Neural cell (in vitro differentiated cells): Measurements from ENCODE around the gene HSF5. TPM values are rescaled to one million over a fixed set of nuclear protein-coding genes. Genes with fewer than 3 reads are reported as not detected.

Experiments
- H2AFZ ChIP-seq: fragments of 200-600, 300-800 bp; sonication (generic), shearing (Covaris generic); 2 replicates; pipeline ENCODE4 v1.6.0; 2014; ENCODE audit warnings: low read depth, mild to moderate bottlenecking, antibody characterized with exemption, low read length, moderate library complexity
- H3F3A ChIP-seq: fragments of 200-600 bp; shearing (Covaris generic); 2 replicates; pipeline ENCODE4 v1.6.1; 2016; ENCODE audit warnings: mild to moderate bottlenecking, moderate library complexity, mixed read lengths, antibody characterized with exemption, low read length; ENCODE audit not compliant: insufficient read depth, poor library complexity, severe bottlenecking
- H3K27ac ChIP-seq: fragments of 200-600, 300-800 bp; sonication (generic), shearing (Covaris generic); 2 replicates; pipeline ENCODE4 v1.5.1; 2014; ENCODE audit warnings: mild to moderate bottlenecking, low read length, moderate library complexity
- H3K27me3 ChIP-seq: fragments of 300-800, 200-600 bp; sonication (generic), shearing (Covaris generic); 2 replicates; pipeline ENCODE4 v1.6.0; 2014; ENCODE audit warnings: mild to moderate bottlenecking, low read depth, low read length, moderate library complexity; ENCODE audit not compliant: insufficient read depth
- H3K36me3 ChIP-seq: fragments of 300-800, 200-600 bp; sonication (generic), shearing (Covaris generic); 2 replicates; pipeline ENCODE4 v1.5.1; 2014; ENCODE audit warnings: mild to moderate bottlenecking, antibody characterized with exemption, low read length, moderate library complexity; ENCODE audit not compliant: insufficient read depth
- H3K4me2 ChIP-seq: fragments of 300-800, 200-600 bp; sonication (generic), shearing (Covaris generic); 2 replicates; pipeline ENCODE4 v1.6.0; 2014; ENCODE audit warnings: mild to moderate bottlenecking, low read length
- H3K4me3 ChIP-seq: fragments of 300-800, 200-600 bp; sonication (generic), shearing (Covaris generic); 2 replicates; pipeline ENCODE4 v1.5.1; 2014; ENCODE audit warnings: mild to moderate bottlenecking, low read length, moderate library complexity
- H3K79me2 ChIP-seq: fragments of 200-600 bp; shearing (Covaris generic); replicated peaks from 2 replicates; pipeline ENCODE4 v1.6.0; 2014; ENCODE audit warnings: mild to moderate bottlenecking, low read length, moderate library complexity; ENCODE audit not compliant: insufficient read depth
- H3K9ac ChIP-seq: fragments of 300-800, 200-600 bp; sonication (generic), shearing (Covaris generic); 2 replicates; pipeline ENCODE4 v1.6.1; 2016; ENCODE audit warnings: mild to moderate bottlenecking, low read length, mixed read lengths
- H3K9me2 ChIP-seq: fragments of 200-600 bp; shearing (Covaris generic); 2 replicates; pipeline ENCODE4 v1.6.1; 2016; ENCODE audit warnings: mild to moderate bottlenecking, low read length, mixed read lengths; ENCODE audit not compliant: insufficient read depth
- H3K9me3 ChIP-seq: fragments of 200-600, 300-800 bp; sonication (generic), shearing (Covaris generic); 2 replicates; pipeline ENCODE4 v1.6.1; 2016; ENCODE audit warnings: mild to moderate bottlenecking, mixed run types, low read length, moderate library complexity, mixed read lengths
- H4K20me1 ChIP-seq: fragments of 200-600 bp; shearing (Covaris generic); 2 replicates; pipeline ENCODE4 v1.6.1; 2016; ENCODE audit warnings: mild to moderate bottlenecking, mixed run types; ENCODE audit not compliant: insufficient read depth
- EP300 ChIP-seq: fragments of 450-650 bp; conservative IDR thresholded peaks from 2 replicates; pipeline ENCODE4 v1.6.1; 2014; ENCODE audit warnings: antibody characterized with exemption, mild to moderate bottlenecking, moderate library complexity; ENCODE audit not compliant: poor library complexity, severe bottlenecking
- EZH2 ChIP-seq: fragments of 200-600, 300-800 bp; shearing (Covaris generic), sonication (generic); IDR thresholded peaks from 2 replicates; pipeline ENCODE4 v1.6.1; 2014; ENCODE audit warnings: antibody characterized with exemption, low read length, borderline replicate concordance, mild to moderate bottlenecking; ENCODE audit not compliant: insufficient read depth, poor library complexity, severe bottlenecking
- MXI1 ChIP-seq: fragments of 450-650 bp; conservative IDR thresholded peaks from 2 replicates; pipeline ENCODE4 v1.6.1; 2014; ENCODE audit warnings: antibody characterized with exemption, mild to moderate bottlenecking; ENCODE audit not compliant: poor library complexity, severe bottlenecking
- POLR2AphosphoS5 ChIP-seq: IDR thresholded peaks from 2 replicates; pipeline ENCODE4 v1.6.1; 2012
- RAD21 ChIP-seq: fragments of 450-650 bp; conservative IDR thresholded peaks from 2 replicates; pipeline ENCODE4 v1.6.1; 2014; ENCODE audit warnings: antibody characterized with exemption, mild to moderate bottlenecking, moderate library complexity
- SMC3 ChIP-seq: fragments of 450-650 bp; conservative IDR thresholded peaks from 2 replicates; pipeline ENCODE4 v1.6.1; 2014; ENCODE audit warnings: antibody characterized with exemption, mild to moderate bottlenecking, moderate library complexity; ENCODE audit not compliant: poor library complexity
- TAF1 ChIP-seq: IDR thresholded peaks from 2 replicates; pipeline ENCODE4 v1.6.1; 2012; ENCODE audit warnings: low read depth
- polyA plus RNA-seq: library from polyadenylated mRNA; depleted of rRNA; stranded (reverse); fragments of >200 nt; gene quantifications from 2 replicates; pipeline ENCODE4 v1.2.3, GENCODE V29; 2014
- TF ChIP-seq, protein P1 (sequence below): IDR thresholded peaks from 2 replicates; pipeline ENCODE4 v1.6.1; 2012; ENCODE audit warnings: borderline replicate concordance
- TF ChIP-seq, protein P2 (sequence below): fragments of 450-650 bp; IDR thresholded peaks from 2 replicates; pipeline ENCODE4 v1.5.1; 2014; ENCODE audit warnings: antibody characterized with exemption, mild to moderate bottlenecking, moderate library complexity; ENCODE audit not compliant: poor library complexity, severe bottlenecking

HSF5 gene
- polyA plus RNA-seq, 1 donor from 2014 or later, result 0.21 TPM

DNA sequence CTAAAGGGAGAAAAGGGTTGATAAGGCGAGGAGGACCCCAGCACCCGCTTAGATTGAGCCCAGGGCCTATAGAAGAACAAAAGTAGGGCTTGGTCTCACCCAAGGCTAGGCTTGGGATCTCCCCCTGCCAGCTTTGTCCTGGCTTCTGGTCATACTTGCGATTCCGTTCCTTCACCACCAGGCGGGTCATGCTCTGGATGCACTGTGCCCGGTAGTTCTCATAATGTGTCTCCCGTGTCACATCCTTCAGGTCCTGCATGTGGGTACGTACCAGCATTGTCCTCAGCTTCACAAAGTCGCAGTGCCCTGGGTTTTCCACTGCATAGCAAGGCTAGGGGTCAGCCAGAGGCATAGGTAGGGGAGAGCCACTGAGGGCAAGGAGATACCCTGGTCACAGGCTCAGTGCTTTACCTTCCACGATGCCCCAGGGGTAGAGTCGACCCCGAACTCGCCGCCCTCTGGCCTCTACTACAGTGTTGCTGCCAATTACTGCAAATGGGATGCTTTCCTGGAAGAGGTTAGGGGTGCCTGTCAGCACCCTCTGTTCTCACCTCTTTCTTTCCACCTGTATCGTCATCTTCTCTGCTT is 32.7 kb upstream of the HSF5 start:
- no peaks in the 10 kb centered on the region for H3K9me2 ChIP-seq
- no peak overlapping the region for H2AFZ ChIP-seq
- H4K20me1 ChIP-seq, result no peaks in the 10 kb centered on the region
- no peak overlapping the region for H3K9ac ChIP-seq
- H3K4me3 ChIP-seq, result no peak overlapping the region
- no peak overlapping the region for H3K27ac ChIP-seq
- peaks cover 13% of the 10 kb centered on the region for H3K79me2 ChIP-seq
- H3K36me3 ChIP-seq, result no peaks in the 10 kb centered on the region
- no peaks in the 10 kb centered on the region for H3K9me3 ChIP-seq
- H3F3A ChIP-seq, result no peaks in the 10 kb centered on the region
- H3K27me3 ChIP-seq, result no peaks in the 10 kb centered on the region
- no peak overlapping the region for H3K4me2 ChIP-seq
- no peak for TF ChIP-seq TAF1
- no peak for TF ChIP-seq SMC3
- TF ChIP-seq EP300, result no peak
- TF ChIP-seq, protein P1, sequence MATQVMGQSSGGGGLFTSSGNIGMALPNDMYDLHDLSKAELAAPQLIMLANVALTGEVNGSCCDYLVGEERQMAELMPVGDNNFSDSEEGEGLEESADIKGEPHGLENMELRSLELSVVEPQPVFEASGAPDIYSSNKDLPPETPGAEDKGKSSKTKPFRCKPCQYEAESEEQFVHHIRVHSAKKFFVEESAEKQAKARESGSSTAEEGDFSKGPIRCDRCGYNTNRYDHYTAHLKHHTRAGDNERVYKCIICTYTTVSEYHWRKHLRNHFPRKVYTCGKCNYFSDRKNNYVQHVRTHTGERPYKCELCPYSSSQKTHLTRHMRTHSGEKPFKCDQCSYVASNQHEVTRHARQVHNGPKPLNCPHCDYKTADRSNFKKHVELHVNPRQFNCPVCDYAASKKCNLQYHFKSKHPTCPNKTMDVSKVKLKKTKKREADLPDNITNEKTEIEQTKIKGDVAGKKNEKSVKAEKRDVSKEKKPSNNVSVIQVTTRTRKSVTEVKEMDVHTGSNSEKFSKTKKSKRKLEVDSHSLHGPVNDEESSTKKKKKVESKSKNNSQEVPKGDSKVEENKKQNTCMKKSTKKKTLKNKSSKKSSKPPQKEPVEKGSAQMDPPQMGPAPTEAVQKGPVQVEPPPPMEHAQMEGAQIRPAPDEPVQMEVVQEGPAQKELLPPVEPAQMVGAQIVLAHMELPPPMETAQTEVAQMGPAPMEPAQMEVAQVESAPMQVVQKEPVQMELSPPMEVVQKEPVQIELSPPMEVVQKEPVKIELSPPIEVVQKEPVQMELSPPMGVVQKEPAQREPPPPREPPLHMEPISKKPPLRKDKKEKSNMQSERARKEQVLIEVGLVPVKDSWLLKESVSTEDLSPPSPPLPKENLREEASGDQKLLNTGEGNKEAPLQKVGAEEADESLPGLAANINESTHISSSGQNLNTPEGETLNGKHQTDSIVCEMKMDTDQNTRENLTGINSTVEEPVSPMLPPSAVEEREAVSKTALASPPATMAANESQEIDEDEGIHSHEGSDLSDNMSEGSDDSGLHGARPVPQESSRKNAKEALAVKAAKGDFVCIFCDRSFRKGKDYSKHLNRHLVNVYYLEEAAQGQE, result no peak
- TF ChIP-seq, protein P2, sequence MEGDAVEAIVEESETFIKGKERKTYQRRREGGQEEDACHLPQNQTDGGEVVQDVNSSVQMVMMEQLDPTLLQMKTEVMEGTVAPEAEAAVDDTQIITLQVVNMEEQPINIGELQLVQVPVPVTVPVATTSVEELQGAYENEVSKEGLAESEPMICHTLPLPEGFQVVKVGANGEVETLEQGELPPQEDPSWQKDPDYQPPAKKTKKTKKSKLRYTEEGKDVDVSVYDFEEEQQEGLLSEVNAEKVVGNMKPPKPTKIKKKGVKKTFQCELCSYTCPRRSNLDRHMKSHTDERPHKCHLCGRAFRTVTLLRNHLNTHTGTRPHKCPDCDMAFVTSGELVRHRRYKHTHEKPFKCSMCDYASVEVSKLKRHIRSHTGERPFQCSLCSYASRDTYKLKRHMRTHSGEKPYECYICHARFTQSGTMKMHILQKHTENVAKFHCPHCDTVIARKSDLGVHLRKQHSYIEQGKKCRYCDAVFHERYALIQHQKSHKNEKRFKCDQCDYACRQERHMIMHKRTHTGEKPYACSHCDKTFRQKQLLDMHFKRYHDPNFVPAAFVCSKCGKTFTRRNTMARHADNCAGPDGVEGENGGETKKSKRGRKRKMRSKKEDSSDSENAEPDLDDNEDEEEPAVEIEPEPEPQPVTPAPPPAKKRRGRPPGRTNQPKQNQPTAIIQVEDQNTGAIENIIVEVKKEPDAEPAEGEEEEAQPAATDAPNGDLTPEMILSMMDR, result no peak
- TF ChIP-seq EZH2, result no peak
- no peak for TF ChIP-seq POLR2AphosphoS5
- TF ChIP-seq RAD21, result no peak
- no peak for TF ChIP-seq MXI1

DNA sequence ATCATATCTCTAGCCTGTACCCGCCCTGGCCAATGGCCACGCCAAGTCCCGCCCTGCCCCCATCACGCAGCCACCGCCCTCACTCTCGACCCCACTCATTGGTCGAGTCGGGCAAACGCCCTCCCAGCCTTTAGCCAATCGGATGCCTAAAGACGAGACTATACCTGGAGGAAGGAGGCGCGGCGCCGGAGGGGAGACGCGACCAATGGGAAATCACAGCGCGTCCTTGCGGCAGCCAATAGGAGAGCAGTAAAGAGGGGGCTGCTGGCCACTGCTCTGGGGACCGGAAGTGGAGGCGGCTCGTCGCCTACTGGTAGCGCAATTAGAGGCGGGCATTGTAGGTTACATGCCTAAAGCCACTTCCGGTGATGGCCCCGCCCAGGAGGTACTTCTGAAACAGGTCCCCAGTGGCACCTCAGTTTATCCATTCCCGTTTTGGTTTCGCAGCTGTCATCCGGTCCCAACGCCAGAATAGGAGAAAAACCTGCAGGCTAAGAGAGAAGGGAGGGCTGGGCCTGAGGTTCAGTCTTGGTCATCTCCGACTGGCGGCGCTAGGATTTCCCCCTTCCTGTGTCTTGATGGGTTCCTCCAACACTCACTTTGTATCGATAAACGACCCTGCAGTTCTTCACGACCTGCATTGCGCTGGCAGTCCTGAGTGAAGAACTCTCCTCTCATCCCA is 29.9 kb upstream of the HSF5 start:
- Histone ChIP-seq H3K36me3 (no peaks in the 10 kb centered on the region), H3K79me2 (peaks cover 25% of the 10 kb centered on the region), H3F3A (no peaks in the 10 kb centered on the region), H3K4me3 (peak overlapping the region; percentile 93), H3K4me2 (peak overlapping the region; percentile 41), H3K9me2 (no peaks in the 10 kb centered on the region), H3K9ac (peak overlapping the region; percentile 95), H2AFZ (peak overlapping the region; percentile 92), H3K27ac (peak overlapping the region; percentile 98), H3K9me3 (no peaks in the 10 kb centered on the region), H3K27me3 (no peaks in the 10 kb centered on the region), H4K20me1 (no peaks in the 10 kb centered on the region)
- TF ChIP-seq, protein P1, result peak; percentile 76
- TF ChIP-seq SMC3 (no peak), EZH2 (no peak), RAD21 (no peak), POLR2AphosphoS5 (peak; percentile 84), TAF1 (peak; percentile 87), EP300 (peak; percentile 10), MXI1 (peak; percentile 51)
- TF ChIP-seq, protein P2, result no peak
